Ishikawa (cell line): Measurements from ENCODE around the gene SHB.

ENCODE experiments used
- CEBPB ChIP-seq: IDR thresholded peaks from 2 replicates; pipeline ENCODE4 v1.6.1; 2012
- CREB1 ChIP-seq: IDR thresholded peaks from 2 replicates; pipeline ENCODE4 v1.6.1; 2012; ENCODE audit warnings: low read depth
- EGR1 ChIP-seq: IDR thresholded peaks from 2 replicates; pipeline ENCODE4 v1.6.1; 2012
- EP300 ChIP-seq: IDR thresholded peaks from 2 replicates; pipeline ENCODE4 v1.6.1; 2012; ENCODE audit warnings: borderline replicate concordance
- FOXM1 ChIP-seq: IDR thresholded peaks from 2 replicates; pipeline ENCODE4 v1.6.1; 2012; ENCODE audit warnings: low read depth, borderline replicate concordance
- MAX ChIP-seq: IDR thresholded peaks from 2 replicates; pipeline ENCODE4 v1.6.1; 2012
- REST ChIP-seq: IDR thresholded peaks from 2 replicates; pipeline ENCODE4 v1.6.1; 2012; ENCODE audit warnings: low read depth, mild to moderate bottlenecking
- TAF1 ChIP-seq: IDR thresholded peaks from 2 replicates; pipeline ENCODE4 v1.6.1; 2012; ENCODE audit warnings: low read depth, mild to moderate bottlenecking
- YY1 ChIP-seq: IDR thresholded peaks from 2 replicates; pipeline ENCODE4 v1.6.1; 2012; ENCODE audit warnings: low read depth

- TF ChIP-seq CEBPB: no peak
- no peak for TF ChIP-seq FOXM1
- TF ChIP-seq YY1: no peak
- no peak for TF ChIP-seq EP300
- TF ChIP-seq REST: no peak
- TF ChIP-seq EGR1: no peak
- TF ChIP-seq MAX: no peak
- TF ChIP-seq CREB1: no peak
- TF ChIP-seq TAF1: no peak
Measured at GRCh38 chr9:38107811-38108304, 38.8 kb upstream of the SHB start.
